GM10847 (cell line): ENCODE measurements around the gene SSH2.

Experiments
- POLR2A ChIP-seq: IDR thresholded peaks from 2 replicates; pipeline ENCODE4 v1.6.1; 2011; ENCODE audit not compliant: insufficient read length; ENCODE audit errors: extremely low read depth

SSH2 gene

DNA sequence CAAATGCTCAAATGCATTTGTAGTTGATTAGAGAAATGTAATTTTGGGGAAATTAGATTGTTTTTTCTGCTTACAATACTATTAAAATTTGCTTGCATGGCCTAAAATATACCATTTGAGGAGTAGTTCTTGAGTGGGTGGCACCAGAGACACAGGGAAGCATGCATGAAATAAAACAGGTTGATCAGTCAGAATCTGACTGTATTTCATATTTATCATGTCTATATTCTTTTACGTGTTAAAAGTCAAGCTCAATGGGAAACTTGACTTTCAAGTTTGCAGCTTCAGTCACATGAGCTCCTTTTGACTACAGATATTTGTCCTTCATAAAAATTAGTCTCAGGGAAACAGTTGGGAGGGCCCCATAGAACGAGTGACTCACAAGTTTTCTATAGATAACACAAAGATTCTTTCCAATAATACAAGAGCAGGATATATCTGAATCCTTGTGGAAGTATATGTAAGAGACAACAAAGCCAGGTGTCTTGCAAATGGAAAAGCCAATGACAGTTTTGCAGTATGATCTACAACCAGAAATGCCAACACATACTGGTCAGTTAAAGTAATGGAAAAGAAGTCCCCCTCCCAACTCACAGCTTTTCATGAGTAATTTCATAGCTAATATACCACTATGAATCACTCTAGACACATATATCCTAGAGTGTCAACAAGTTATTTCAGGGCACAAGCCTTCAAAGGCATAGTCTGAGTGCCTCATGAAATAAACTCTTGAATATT is 265.1 kb downstream of the SSH2 start:
- no peak for TF ChIP-seq POLR2A

- TF ChIP-seq POLR2A = no peak
Measured at GRCh38 chr17:29663155-29663554, 266.9 kb downstream of the SSH2 start.

DNA sequence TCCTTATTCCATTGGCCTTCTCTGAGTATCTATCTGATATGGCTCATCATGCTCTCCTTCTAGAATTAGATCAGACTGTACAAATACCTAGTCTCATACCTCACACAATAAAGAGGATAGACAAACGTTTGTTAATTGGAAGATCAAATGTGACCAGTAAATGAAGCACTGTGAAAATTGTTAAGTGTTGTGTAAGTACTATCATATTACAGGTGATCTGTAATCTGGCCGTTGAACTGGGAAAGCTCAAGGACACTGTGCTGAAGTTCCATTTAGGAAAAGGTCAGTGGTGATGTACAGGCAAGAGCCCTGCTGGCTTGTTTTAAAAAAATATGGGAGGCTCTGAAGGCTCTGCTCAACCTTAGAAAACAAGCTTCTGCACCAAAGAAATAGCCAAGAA is 268.8 kb downstream of the SSH2 start:
- TF ChIP-seq POLR2A = no peak

- TF ChIP-seq POLR2A = no peak
Measured at GRCh38 chr17:29659155-29659554, 270.9 kb downstream of the SSH2 start.

DNA sequence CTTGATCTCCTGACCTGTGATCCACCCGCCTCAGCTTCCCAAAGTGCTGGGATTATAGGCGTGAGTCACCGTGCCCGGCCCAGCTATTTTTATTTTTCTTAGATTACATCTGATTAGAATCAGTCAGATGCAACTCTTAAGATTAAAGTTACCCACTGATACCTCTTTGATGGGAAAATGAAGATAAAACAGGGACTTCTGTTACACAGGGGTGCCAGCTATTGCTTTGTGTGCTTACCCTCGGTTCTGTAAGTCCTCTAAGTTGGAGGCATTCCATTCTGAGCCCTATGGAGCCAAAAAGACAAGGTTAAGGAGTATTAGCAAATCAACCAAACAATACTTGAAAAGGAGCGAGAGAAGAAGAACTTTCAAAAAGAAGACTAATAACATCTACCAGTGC is 274.7 kb downstream of the SSH2 start:
- no peak for TF ChIP-seq POLR2A

- TF ChIP-seq POLR2A = no peak
Measured at GRCh38 chr17:29653995-29654714, 275.9 kb downstream of the SSH2 start.

- TF ChIP-seq POLR2A = no peak
Measured at GRCh38 chr17:29652976-29653375, 277.1 kb downstream of the SSH2 start.

DNA sequence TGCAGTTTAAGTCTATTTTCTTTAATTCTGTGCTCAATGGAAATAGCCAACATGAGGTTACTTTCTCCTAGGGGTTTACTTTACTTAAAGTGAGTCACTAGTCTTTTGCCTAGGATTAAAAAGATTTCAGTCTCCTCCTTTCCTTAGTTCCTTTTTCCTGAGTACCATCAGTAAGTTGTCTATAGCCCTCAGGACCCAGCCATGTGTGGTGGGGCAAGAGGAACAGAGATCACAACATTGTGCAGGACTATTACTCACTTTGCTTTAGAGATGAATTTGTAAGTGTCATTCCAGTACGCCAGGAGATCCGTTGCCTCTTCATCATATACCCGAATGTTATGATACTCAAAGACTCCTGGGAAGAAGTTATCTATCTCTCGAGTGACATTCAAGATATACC is 279.6 kb downstream of the SSH2 start:
- TF ChIP-seq POLR2A = no peak

GRCh38 chr17:29649359-29649758 is 280.7 kb downstream of the SSH2 start:
- TF ChIP-seq POLR2A = no peak

DNA sequence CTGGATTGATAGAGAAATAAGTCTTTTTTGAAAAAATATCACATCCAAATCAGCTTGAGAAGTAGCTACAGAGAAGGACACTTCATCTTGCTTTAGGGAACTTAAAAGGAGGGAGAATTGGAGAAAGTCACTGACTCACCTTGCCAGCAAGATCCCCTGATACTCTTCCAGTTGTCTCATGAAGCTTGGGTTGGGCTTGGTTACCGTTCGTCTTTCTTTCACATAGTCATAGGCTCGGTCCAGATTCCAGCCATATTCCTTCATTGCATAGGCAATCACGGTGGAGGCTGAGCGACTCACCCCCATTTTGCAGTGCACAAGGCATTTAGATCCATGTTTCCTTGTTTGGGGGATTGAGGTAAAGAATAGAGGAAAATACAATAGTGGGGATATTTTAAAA is 282.0 kb downstream of the SSH2 start:
- TF ChIP-seq POLR2A = no peak

DNA sequence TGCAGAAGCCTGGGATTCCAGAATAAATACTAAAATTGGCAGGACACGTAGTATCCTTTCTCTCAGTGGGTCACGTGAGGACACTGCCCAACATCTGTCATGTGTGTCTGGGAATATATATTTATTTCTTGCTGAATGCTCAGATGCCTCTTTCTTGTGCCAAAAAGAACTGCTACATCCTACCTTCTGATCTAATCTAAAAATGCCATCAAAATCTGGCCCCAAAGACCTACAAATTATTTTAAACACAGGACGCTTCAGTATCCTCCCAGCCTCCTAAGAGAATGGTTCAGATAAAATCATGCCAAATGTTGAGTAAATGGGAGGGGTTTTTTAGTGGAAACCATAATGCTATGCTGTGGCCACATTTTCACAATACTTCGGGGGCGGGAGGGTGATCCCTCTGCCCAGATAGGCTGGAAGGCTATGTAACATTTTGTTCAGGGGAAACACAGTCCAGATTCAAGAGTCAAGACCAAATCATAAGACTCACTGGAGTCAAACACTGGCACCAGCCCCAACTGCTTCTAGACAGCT is 284.4 kb downstream of the SSH2 start:
- TF ChIP-seq POLR2A = no peak

DNA sequence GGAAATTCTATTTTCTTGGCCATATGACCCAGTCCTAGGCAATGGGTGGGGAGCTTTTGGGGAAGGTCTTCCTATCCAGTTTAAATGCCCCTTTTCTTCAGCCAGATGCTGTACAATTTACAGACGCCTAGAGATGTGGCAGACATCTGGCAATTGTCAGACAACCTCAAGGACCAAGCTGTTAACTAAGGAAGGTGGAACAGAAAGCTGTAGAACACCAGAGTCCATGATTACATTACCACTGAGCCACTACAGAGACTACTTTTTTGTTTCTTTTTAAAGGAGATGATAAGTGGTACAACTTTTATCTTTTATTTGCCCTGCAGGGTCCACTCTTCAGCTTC is 286.2 kb downstream of the SSH2 start:
- no peak for TF ChIP-seq POLR2A

DNA sequence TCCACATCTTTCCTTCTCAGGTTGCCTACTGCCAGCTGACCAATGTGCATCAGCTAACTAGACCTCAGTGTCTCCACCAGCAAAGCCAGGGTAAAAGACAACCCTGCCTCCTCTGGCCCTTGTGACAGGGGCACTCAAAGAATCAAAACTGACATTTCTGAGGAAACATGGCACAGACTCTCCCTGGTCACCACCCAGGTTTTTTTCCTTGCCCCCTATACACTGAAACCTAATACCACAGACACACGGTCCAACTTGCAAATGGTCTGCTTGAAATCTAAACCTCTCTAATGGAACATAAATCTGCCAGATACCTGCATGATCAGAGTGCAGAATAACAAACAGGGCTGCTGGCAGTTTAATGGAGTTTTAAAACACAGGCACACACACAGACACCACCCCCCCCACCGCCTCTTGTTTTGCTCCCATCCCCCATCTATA is 287.8 kb downstream of the SSH2 start:
- no peak for TF ChIP-seq POLR2A

DNA sequence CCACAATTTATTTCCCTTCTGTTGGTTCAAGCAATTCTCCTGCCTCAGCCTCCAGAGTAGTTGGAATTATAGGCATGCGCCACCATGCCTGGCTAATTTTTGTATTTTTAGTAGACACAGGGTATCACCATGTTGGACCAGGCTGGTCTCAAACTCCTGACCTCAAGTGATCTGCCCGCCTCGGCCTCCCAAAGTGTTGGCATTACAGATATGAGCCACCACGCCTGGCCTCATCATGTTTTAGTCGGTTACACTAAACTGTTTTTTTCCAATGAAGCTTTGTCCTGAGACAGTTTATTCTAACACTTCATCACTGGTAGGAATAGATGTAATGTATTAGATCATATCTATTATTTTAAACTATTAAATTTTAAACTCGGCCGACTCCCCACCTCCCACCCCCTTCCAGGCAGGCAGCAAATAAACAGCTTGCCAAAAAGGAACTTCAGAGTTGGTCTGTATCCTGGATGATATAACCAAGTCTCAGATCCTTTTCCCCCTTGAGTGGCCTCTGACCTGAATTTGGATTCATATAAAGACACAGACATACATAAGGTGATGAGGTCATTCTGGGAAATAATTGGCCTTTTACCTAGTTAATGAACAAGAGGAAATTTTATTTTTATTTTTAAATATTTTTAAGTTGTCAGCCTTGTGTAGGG is 288.9 kb downstream of the SSH2 start:
- no peak for TF ChIP-seq POLR2A

DNA sequence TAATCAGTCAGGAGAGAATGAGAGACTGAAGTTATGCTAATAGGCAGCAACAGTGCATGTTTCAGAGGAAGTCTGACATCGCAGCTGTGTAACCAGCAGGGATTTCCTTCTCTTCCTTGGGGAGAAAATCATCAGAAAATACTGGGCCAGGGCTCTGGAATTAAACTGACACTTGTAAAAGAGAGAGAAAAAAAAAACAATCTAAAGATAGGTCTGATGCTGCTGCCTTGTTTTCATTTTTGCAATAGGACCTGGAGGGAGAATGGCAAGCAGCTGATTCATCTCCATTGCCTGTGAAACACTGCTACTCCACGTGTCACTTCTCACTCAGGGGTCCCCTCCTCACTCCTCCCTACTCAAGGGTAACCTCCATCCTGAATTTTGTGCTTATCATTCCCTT is 289.6 kb downstream of the SSH2 start:
- no peak for TF ChIP-seq POLR2A

- TF ChIP-seq POLR2A = no peak
Measured at GRCh38 chr17:29633886-29634285, 296.1 kb downstream of the SSH2 start.

DNA sequence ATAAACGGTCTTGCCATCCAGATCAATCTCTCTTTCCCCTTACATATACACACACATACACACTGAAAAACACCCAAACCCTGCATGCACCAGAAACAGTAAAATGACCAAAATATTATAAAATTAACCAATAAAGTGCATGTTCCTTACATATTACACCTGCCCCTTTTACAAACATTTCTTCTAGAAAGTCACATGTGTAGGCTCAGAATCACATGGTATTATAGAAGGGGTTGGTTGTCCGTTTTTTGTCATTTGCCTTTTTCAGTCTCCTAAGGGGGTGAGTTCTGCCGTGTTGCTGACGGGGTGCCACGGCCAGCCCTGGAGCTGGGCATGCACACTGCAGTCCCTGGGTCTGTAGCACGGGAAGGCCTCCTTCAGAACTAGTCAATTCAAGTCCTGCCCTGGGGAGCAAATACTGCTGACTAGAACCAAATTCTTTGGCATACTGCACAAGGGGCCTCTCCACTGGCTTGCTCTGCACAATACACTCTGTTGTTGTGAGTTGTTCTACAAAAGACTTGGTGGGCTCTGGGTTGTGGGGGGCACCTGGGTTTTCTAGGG is 299.3 kb downstream of the SSH2 start:
- TF ChIP-seq POLR2A = no peak
